ENCODE data around the gene RAB17.

The RAB17 gene

GRCh38 chr2:237575869-237576862 lies 14.4 kb downstream of the RAB17 start:
- no peak for DNase-seq

DNA sequence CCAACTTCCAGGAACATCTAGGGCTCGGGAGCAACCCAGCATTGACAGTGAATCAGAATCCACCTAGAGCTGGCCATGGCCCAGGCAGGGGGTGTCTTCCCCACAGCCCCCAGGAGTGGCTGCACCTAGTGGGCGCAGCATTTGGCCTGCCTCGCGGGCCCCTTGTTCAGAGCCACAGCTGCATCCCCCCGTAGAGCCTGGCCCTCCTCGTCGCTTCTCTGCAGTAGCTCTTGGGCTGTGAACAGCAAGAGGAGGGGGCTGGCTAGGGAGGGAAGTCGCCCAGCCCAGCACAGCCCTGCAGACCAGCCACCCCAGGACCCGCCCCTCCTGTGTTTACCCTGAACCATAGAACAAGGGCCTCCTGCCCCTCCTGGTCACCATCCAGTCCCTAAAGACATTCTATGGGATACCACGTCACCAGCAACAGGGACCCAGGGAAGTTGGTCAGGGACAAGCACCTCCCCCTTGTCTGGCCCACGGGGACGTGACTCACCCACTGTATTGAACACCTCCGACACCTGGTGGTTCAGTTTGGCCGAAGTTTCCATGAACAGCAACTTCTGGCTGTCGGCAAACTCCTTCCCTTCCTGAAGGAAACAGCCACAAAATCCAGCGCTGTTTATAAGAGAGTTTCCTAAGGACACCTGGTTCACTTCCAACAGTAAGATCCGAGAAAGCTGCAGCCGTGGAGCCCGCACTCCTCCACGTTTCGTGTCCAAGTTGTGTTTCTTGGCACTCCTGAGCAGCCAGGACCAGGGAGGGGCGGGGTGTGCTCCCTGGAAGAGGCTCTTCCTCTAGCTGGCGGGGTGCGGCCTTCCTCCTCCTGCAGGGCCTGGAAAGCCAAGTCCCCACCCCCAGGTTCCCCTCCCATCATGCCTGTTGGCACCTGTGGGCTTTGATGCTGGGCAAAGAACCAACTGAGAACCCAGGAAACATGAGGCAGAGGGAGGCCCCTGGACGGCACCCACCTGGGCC lies 15.4 kb downstream of the RAB17 start:
- no peak for DNase-seq

GRCh38 chr2:237574467-237574866 lies 16.1 kb downstream of the RAB17 start:
- no peak for DNase-seq

- DNase-seq, result no peak
These were observed 16.7 kb downstream of the RAB17 start for GRCh38 chr2:237573721-237574415.

GRCh38 chr2:237572742-237573101 lies 17.8 kb downstream of the RAB17 start:
- DNase-seq, result no peak

GRCh38 chr2:237572021-237572741 lies 18.4 kb downstream of the RAB17 start:
- peak; percentile 22 for DNase-seq

DNA sequence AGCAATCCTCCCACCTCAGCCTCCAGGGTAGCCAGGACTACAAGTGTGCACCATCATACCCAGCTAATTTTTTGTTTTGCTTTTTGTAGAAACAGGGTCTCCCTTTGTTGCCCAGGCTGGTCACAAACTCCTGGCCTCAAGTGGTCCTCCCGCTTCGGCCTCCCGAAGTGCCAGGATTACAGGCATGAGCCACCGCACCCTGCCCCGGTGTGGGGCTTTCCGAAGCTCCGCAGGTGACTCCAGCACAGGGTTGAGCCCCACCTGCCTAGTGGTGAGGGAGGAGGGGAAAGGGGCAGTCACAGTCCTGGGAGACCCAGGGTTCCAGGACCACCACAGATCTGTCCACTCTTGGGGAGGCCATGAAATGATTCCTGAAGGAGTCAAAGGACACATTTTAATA lies 19.0 kb downstream of the RAB17 start:
- no peak for DNase-seq

DNA sequence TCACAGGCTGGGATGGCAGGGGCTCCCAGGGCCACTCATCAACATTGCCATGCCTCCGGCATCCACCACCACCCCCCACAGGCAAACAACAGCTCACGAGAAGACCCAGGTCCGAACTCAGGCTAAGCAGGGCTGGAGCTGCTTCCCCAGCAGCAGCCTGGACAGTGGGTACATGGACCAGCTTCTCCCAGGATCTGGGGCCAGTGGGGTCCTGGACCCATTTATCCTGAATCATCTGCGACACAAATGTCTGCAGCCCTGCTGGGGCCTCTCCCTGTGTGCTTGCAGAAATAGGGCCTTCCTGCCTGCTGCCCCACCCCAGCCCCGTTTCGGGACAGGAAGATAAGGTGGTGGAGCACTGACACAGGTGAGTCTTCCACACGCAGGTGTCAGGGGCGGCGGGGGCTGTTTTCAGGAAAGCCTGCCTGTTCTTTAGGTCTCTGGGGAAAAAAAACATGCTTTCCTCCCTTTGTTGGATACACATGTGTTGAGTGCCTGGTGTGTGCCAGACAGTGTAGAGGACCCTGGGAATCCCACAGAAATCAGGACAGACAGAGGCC lies 19.7 kb downstream of the RAB17 start:
- DNase-seq, result no peak

GRCh38 chr2:237569896-237570295 lies 20.6 kb downstream of the RAB17 start:
- DNase-seq, result no peak

GRCh38 chr2:237569041-237569440 lies 21.5 kb downstream of the RAB17 start:
- DNase-seq, result no peak

DNA sequence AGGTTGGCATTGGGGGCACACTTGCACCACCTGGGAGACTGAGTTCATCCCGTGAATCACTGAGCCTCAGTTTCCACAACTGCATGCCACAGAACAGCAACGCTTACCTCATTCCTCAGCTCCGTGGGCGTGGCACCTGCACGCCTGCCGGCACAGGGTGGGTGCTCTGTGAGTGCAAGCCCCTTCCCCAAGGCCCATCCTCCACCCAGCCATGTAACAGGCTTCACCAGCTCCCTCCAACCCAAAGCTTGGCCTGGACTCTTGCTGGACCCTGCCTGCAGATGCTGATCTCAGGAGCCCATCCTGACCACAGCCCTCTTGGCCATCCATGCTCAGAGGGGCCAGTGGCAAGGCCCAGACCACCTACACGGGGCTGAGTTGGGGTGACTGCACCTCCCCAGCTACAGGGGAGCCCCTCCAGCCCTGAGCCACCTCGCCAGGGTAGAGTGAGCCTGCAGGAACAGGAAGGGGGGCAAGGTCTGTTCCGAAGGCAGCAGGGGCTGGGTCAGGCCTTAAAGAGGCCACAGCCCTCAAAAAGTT lies 22.3 kb downstream of the RAB17 start:
- DNase-seq, result no peak

GRCh38 chr2:237567276-237568029 lies 23.1 kb downstream of the RAB17 start:
- DNase-seq, result no peak

- no peak for DNase-seq
These were observed 23.9 kb downstream of the RAB17 start, which contains the start of gene PRLH for GRCh38 chr2:237566401-237567235. Gene PRLH (plus strand): TSS chr2:237566574. CDS start chr2:237566574, 0 bp downstream.

- DNase-seq, result no peak
These were observed 24.6 kb downstream of the RAB17 start for GRCh38 chr2:237565974-237566373.

DNA sequence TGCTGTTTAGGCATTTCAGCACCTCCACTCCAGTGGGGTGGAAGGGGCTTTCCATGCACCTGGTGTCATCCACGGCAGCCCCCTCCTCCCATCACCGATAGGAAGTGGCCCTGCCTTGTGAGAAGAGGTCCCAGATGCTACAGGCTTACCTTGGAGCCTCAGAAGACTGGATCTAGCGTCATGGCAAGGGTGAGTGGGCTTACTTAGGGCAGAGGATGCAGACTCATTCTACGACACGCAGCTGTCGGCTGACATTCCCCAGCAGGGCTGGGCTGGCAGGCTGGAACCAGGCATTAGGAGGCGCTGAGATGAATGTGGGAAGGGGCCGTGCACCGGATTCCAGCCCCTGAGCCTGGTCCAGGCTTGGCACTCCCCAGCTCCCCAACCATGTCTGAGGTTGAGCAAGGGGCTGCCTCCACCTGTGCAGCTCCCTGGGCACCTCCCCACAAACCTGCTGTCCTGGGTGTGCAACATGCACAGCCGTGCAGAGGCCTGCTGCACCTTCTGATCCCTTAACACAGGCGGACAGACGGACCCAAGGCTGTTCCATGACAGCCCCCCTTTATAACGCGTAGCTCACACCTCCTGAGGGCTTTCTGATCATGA lies 25.9 kb downstream of the RAB17 start:
- no peak for DNase-seq

- DNase-seq, result no peak
These were observed 26.7 kb downstream of the RAB17 start for GRCh38 chr2:237563816-237564215.

- no peak for DNase-seq
These were observed 29.3 kb downstream of the RAB17 start for GRCh38 chr2:237561221-237561620.

- peak; percentile 36 for DNase-seq
These were observed 31.4 kb downstream of the RAB17 start for GRCh38 chr2:237558961-237559641.

- DNase-seq, result no peak
These were observed 32.9 kb downstream of the RAB17 start for GRCh38 chr2:237557633-237558015.

All from NCI-H446 treated with DMSO at 0.1 percent for 48 hours (cell line).